ENCODE data around the gene JAZF1. TPM values are rescaled to one million over a fixed set of nuclear protein-coding genes. Genes with fewer than 3 reads are reported as not detected.

The JAZF1 gene
- total and polyA plus RNA-seq, 2 experiments from 2014 or later = 9.5 to 12.1 TPM

DNA sequence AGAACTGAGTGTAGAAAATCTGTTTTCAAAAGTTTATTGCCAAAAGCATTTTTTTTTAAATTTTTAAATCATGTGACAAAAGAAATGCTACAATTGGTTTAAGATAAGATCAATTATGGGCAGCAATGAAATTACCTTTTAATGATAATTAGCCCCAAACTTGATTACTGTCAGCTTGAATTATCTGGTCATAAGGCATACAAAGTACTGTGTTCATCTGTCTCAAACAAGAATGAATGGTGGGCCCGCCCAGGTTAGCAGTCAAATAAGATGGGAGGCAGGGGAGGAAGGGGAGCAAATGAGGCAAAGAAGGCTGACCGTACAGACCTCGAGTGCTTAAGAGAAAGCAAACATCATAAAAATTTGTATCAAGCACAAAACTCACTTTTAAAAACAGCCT, 68.1 kb downstream of the JAZF1 start:
- no peaks in the 10 kb centered on the region for H3K36me3 ChIP-seq (replicated peaks; ENCODE audit: insufficient read depth, low read depth)

DNA sequence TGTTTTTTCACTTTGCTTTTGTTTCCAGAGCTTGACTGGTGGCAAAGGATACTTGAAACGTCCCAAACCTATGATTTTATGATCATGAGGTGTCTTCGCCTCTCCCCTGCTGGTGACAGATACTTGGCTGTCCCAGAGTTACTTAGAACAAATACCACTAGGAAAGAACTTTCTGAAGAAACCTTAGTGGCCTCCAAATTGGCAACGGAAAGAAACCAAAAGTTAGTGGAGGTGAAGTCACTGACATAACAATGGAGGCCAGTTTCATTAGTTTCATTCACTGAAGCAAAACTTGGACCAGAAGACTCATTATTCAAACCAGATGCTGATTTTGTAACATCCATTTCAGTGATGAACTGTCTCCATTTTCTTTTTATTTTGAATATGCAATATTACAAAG, 68.6 kb downstream of the JAZF1 start:
- Histone ChIP-seq H2AFZ (no peak overlapping the region), H3K9me2 (replicated peaks; ENCODE audit: insufficient read depth) (no peaks in the 10 kb centered on the region), H3K4me3 (no peak overlapping the region), H3K36me3 (replicated peaks; ENCODE audit: insufficient read depth, low read depth) (no peaks in the 10 kb centered on the region), H3K27me3 (no peaks in the 10 kb centered on the region), H3K27ac (no peak overlapping the region), H3K4me2 (no peak overlapping the region), H4K20me1 (ENCODE audit: insufficient read depth, poor library complexity, severe bottlenecking) (no peaks in the 10 kb centered on the region), H3K79me2 (peaks cover 4% of the 10 kb centered on the region), H3K9me3 (ENCODE audit: low read depth) (no peaks in the 10 kb centered on the region), H3K4me1 (ENCODE audit: insufficient read depth) (no peaks in the 10 kb centered on the region)
- no peak for DNase-seq (ENCODE audit: low spot score)
- 80% methylated on average over 3 of the region's 3 CpGs for WGBS (ENCODE audit: low lambda C conversion rate, missing lambda C conversion rate)
- TF ChIP-seq EZH2 (IDR thresholded peaks at IDR 0.05; ENCODE audit: borderline replicate concordance) (no peak), EZH2phosphoT487 (IDR thresholded peaks at IDR 0.05; ENCODE audit: low read depth, severe bottlenecking, unreplicated experiment) (no peak)
- TF ChIP-seq, protein P1, sequence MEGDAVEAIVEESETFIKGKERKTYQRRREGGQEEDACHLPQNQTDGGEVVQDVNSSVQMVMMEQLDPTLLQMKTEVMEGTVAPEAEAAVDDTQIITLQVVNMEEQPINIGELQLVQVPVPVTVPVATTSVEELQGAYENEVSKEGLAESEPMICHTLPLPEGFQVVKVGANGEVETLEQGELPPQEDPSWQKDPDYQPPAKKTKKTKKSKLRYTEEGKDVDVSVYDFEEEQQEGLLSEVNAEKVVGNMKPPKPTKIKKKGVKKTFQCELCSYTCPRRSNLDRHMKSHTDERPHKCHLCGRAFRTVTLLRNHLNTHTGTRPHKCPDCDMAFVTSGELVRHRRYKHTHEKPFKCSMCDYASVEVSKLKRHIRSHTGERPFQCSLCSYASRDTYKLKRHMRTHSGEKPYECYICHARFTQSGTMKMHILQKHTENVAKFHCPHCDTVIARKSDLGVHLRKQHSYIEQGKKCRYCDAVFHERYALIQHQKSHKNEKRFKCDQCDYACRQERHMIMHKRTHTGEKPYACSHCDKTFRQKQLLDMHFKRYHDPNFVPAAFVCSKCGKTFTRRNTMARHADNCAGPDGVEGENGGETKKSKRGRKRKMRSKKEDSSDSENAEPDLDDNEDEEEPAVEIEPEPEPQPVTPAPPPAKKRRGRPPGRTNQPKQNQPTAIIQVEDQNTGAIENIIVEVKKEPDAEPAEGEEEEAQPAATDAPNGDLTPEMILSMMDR (IDR thresholded peaks at IDR 0.05; ENCODE audit: poor library complexity) = no peak

More for the DNA sequence above, 68.1 kb downstream of the JAZF1 start:
- Histone ChIP-seq H3K4me3 (no peak overlapping the region), H3K27ac (no peak overlapping the region), H3K27me3 (no peaks in the 10 kb centered on the region), H3K4me1 (ENCODE audit: insufficient read depth) (no peaks in the 10 kb centered on the region), H2AFZ (no peak overlapping the region), H4K20me1 (ENCODE audit: insufficient read depth, poor library complexity, severe bottlenecking) (no peaks in the 10 kb centered on the region), H3K79me2 (peaks cover 4% of the 10 kb centered on the region), H3K4me2 (peak overlapping the region; percentile 13), H3K9me3 (ENCODE audit: low read depth) (no peaks in the 10 kb centered on the region), H3K9me2 (replicated peaks; ENCODE audit: insufficient read depth) (no peaks in the 10 kb centered on the region)
- TF ChIP-seq, protein P1 (IDR thresholded peaks at IDR 0.05; ENCODE audit: poor library complexity) = no peak
- TF ChIP-seq EZH2phosphoT487 (IDR thresholded peaks at IDR 0.05; ENCODE audit: low read depth, severe bottlenecking, unreplicated experiment) (no peak), EZH2 (IDR thresholded peaks at IDR 0.05; ENCODE audit: borderline replicate concordance) (no peak)
- DNase-seq (ENCODE audit: low spot score) = no peak
- WGBS (ENCODE audit: low lambda C conversion rate, missing lambda C conversion rate) = 63% methylated on average over 3 of the region's 3 CpGs

DNA sequence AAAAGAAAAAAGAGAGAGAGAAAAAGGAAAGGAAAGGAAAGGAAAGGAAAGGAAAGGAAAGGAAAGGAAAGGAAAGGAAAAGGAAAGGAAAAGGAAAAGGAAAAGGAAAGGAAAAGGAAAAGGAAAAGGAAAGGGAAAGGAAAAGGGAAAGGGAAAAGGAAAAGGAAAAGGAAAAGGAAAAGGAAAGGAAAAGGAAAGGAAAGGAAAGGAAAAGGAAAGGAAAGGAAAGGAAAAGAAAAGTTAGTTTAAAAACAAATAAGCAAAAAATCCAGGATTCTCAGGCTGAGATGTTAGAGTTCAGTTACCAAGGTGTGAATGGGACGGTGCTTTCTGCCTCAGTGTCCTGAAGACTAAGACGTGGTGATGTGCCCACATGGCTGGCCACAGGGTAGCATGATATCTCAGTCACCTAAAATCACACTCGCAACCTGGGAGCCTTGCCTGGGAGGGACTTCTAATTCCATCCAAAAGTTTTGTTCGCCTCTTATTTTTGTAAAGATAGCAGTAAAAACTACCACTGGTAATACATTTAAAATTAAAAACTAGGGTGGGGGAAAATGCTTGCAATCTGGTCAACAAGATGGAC, 70.1 kb downstream of the JAZF1 start:
- Histone ChIP-seq H3K36me3 (replicated peaks; ENCODE audit: insufficient read depth, low read depth) (no peaks in the 10 kb centered on the region), H3K27me3 (no peaks in the 10 kb centered on the region), H2AFZ (no peak overlapping the region), H3K4me1 (ENCODE audit: insufficient read depth) (peaks cover 7% of the 10 kb centered on the region), H3K27ac (no peak overlapping the region), H3K4me2 (no peak overlapping the region), H3K9me3 (ENCODE audit: low read depth) (no peaks in the 10 kb centered on the region), H4K20me1 (ENCODE audit: insufficient read depth, poor library complexity, severe bottlenecking) (no peaks in the 10 kb centered on the region), H3K4me3 (no peak overlapping the region), H3K79me2 (peaks cover 4% of the 10 kb centered on the region), H3K9me2 (replicated peaks; ENCODE audit: insufficient read depth) (no peaks in the 10 kb centered on the region)
- TF ChIP-seq EZH2phosphoT487 (IDR thresholded peaks at IDR 0.05; ENCODE audit: low read depth, severe bottlenecking, unreplicated experiment) = no peak
- TF ChIP-seq, protein P1 (IDR thresholded peaks at IDR 0.05; ENCODE audit: poor library complexity) = no peak
- no peak for TF ChIP-seq EZH2 (IDR thresholded peaks at IDR 0.05; ENCODE audit: borderline replicate concordance)
- no peak for DNase-seq (ENCODE audit: low spot score)
- WGBS (ENCODE audit: low lambda C conversion rate, missing lambda C conversion rate) = 89% methylated on average over 4 of the region's 4 CpGs

All from hepatocyte (in vitro differentiated cells).